GM21390 (cell line): ENCODE data around the gene KRT7.

Experiments
- ATAC-seq: cut with Tn5 transposase; IDR thresholded peaks from one replicate; pipeline ENCODE4 v1.9.1; 2021; ENCODE audit not compliant: unreplicated experiment

Gene KRT7

GRCh38 chr12:52232674-52233461 lies at the start of gene KRT7:
KRT7 (plus strand) TSS chr12:52233243; CDS start chr12:52233297, 54 bp downstream.
- no peak for ATAC-seq

- ATAC-seq = no peak
Observed at GRCh38 chr12:52183544-52183910, 49.5 kb upstream of the KRT7 start.

DNA sequence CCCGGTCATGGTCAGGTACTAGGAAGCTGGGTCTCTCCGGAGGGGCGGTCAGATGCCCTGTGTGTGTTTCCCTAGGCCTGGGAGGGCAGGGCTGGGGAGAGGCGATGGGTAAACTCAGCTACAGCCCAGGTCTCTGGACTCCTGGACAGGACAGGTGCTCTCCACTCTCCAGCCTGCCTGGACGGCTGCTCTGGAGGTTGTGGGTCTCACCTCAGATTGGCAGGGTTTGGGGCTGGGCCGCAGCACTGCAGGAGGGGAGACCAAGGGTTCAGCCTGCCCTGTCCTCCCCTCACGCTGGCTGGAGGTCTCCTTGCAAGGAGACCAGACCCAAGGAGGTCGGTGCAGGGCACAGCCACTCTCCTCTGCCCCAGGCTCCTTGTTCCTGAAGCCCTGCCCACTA lies 49.1 kb upstream of the KRT7 start:
- no peak for ATAC-seq

DNA sequence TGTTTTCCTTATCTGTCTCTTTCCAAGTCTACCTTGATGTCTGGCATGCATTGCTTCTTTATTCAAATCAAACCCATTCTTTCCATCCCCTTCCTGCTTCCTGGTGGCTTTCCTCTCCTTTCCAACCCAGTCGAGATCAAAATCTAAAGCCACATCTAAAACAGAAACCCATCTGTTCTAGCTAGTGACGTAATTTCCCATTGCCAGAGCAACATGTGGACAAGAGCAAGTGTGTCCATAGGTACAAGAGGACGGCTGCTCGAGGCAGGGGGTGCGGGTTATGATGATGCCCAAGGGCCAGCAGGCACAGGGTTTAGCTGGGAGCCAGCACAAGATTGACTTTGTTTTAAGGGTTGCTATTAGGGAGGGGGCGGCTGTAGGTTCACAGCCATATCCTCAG lies 48.2 kb upstream of the KRT7 start:
- no peak for ATAC-seq

GRCh38 chr12:52185400-52185967 lies 47.6 kb upstream of the KRT7 start:
- no peak for ATAC-seq

- ATAC-seq = no peak
Observed at GRCh38 chr12:52186118-52186840, 46.8 kb upstream of the KRT7 start.

DNA sequence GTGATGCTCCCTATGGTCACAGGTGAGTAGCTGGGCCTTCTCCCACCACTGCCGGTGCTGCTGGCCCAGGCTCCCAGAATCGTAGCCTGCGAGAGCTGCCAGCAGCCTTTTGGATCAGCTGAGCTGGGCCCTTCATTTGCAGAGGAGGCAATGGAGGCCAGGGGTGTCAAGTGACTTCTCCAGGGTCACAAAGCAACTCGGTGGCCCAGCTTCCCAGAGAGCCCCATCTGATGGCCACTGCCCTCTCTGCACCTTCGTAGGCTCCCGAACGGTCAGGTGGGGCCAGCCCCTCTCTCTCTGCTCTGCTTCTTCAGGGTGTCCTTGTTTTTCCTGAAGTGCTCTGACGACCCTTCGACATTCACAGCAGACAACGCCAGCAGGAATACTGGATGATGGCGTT lies 45.8 kb upstream of the KRT7 start:
- no peak for ATAC-seq

DNA sequence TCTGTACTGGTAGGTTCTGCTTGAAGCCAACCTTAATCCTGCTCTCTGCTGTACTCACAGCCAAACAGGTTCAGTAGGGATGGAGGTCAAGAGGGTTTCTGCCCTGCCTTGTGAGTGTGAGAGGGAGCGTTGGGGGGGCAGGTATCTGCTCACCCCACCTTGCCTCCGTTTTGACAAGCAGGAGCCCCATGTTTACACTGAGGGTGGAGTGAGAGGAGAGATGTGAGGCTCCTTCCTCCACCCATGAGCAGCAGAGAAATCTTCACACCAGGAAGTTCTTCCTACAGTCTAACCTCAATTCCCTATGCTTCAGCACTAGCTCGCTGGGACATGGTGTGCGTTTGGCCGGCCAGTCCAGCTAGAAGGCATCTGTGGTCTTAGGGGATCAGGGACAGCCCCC lies 45.4 kb upstream of the KRT7 start:
- no peak for ATAC-seq

DNA sequence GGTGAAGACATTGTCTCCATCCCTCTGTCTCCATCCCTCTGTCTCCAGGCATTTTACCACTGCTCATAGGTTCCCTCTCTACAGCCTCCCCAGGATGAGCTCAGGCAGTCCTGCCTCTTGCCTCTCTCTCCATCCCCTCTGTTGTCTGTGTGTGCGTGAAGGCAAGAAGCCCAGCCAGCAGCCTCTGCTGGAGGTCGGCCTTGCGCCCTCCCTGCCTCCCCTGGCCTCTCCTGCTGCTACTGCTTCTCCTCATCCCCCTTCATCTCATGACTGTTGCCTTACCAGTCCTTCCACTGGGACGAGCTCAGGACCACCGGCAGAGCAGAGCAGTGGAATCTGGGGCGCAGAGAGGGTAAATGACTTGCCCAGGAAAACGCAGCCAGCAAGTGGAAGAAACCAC lies 44.4 kb upstream of the KRT7 start:
- ATAC-seq = no peak

DNA sequence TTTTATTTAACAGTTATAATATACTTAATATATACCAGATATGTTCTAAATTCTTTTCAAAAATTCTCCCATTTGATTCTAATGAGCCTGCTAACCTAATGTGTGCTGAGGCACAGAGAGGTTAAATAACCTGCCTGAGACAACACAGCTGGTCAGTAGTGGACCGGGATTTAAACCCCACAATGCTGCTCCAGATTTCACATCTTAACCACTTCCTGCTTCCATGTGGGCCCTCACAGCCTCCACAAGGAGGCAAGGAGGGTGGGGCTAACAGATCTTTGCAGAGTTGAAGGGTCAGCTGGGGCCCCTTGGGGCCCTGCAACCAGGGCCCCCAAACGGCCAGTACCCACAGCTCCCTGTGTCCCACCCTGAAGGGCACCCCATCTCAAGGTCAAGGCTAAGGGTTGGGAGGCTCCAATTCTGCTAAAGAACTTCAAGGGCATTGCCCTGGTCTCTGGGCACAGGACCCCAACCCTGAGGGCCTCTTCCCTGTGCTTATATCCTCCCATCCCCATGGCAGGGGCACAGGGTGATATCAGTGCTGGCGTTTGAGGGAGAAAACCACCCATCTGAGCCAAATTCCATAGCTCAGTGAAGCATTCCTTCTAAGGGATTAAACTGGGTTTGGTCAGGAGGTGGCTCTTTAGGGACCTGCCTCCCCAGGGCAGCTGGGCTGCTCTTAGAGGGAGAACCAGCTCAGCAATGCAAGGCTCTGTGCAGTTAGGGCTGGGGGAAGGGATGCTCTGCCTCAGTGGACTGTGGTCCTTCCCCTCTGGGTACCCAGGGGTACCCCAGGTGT lies 43.5 kb upstream of the KRT7 start:
- ATAC-seq = no peak

DNA sequence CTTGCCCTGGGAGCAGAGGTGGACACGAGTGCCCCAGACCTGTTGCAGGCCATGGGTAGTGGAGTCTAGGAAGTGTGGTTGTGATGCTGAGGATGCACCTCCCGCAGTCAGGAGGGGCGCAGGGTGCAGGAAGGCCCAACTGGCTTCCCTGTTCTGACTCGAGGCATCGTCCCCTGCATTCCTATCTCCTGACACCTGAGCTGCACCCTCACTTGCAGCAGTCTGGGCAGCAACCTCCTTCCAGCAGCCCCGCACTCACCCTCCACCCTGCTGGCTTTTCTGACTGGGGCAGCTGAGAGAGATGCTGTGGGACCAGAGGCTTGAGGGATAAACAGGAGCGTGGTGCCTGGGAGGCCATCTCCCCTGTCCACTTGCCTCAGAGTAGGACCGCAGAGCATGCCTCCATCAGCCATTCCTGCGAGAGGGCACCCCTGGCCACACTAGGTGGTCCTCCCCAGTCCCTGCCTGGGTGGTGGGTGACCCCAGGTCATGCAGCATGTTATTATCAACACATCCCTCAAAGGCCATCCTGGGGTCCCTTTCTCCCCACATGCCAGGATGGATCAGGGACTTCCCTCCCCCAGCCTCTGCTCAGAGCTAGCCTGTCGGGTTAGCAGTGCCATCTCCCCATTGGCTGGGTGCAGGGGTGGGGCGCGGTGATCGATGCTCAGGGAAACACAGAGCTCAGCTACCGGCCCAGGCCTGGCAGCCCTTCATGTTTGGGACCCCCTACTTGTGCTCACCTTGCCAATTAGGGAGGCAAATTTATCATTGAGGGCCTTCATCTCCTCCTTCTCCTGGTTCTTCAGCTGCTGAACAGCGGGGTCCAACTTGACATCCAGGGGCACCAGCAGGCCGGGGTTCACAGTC lies 41.9 kb upstream of the KRT7 start:
- no peak for ATAC-seq

DNA sequence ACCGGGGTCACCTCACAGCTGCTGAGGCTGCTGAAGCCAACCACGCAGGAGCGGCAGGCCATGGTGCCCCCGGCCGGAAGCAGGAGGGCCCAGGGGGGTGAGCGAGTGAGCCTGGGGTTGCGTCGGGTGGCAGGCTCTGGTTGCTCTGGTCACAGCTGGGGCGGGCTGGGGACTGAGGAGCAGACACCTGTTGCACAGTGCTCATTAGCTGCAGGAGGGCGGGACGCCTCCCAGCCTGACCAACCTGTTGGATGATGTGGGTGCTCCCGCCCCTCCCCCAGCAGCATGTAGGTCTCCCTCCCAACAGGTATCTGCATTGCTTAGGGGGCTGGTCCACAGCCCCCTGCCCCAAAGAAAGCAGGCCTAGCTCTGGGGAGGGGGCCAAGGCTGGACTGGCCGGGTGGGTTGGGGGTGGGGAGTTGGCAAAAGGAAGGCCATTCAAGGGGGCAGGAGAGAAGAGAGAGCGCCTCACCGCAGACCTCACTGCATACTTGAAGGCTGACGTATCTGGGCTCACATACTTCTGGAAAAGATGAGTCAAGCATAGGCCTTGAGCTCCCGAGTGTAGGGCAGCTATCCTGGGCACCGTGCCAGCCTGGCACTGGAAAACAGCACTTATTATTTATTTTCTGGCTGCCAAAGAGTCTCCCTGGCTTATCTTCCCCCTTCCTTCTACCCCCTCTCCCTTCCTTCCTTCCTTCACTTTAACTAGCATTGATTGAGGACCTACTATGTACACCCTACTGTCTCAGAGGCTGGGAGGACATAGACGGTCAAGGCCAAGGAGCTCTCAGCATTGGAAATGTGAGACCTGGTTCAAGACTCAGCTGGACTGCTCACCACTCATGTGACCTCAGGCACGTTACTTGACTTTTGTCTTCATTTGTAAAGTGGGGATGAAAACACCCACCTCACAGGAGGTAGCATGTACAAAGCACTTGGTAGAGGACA lies 40.9 kb upstream of the KRT7 start, which contains the start of gene KRT80:
Gene KRT80, minus strand, starts transcription at position 174 of the 951 bp plus-strand sequence. Its CDS starts 112 bp downstream, at position 62.
- no peak for ATAC-seq

- ATAC-seq = no peak
Observed at GRCh38 chr12:52193532-52193931, 39.5 kb upstream of the KRT7 start.

DNA sequence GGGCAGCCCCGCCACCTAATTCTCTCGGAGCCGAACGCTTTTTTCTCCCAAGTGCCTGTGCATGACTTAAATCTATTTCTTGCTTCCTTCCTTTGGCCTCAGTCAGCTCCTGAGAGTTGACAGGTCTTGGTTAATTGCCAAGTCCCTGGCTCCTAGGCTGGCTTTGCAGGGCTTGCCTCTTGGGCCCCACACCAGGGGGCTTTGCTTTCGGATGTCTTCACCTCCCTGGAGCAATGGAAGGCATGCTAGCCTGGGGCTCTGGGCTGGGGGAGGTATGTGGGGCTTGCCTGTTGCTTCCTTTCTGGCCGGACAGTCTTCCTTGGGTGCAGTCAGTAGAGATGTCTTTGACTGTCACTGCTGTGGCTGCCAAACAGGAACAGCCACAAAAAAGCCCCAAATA lies 39.1 kb upstream of the KRT7 start:
- no peak for ATAC-seq

GRCh38 chr12:52195065-52195730 lies 37.8 kb upstream of the KRT7 start:
- no peak for ATAC-seq

- no peak for ATAC-seq
Observed at GRCh38 chr12:52197371-52198231, 35.4 kb upstream of the KRT7 start.

- no peak for ATAC-seq
Observed at GRCh38 chr12:52198454-52199215, 34.4 kb upstream of the KRT7 start.
